GM12878 (cell line): ENCODE measurements around the gene IFI30. TPM values are rescaled to one million over a fixed set of nuclear protein-coding genes. Genes with fewer than 3 reads are reported as not detected.
A peak's percentile ranks its signal among the peaks of the same experiment; 100 is the strongest.

Source experiments
- BMI1 ChIP-seq: fragments of 450-650 bp; IDR thresholded peaks from 2 replicates; pipeline ENCODE4 v1.6.1; 2016; ENCODE audit warnings: mild to moderate bottlenecking, moderate library complexity, borderline replicate concordance
- BRCA1 ChIP-seq: IDR thresholded peaks from 2 replicates; pipeline ENCODE4 v1.6.1; 2011; ENCODE audit warnings: low read depth, low read length, improper control_type of control experiment
- CHD1 ChIP-seq: IDR thresholded peaks from 2 replicates; pipeline ENCODE4 v1.6.1; 2012; ENCODE audit warnings: low read depth, low read length, improper control_type of control experiment
- CHD2 ChIP-seq: IDR thresholded peaks from 2 replicates; pipeline ENCODE4 v1.6.1; 2011; ENCODE audit warnings: low read depth, low read length, improper control_type of control experiment, borderline replicate concordance
- CREM ChIP-seq: IDR thresholded peaks from 2 replicates; pipeline ENCODE4 v1.6.1; 2014; ENCODE audit warnings: antibody characterized with exemption, low read depth
- ETV6 ChIP-seq, 2 experiments: fragments of 450-650 bp in 1 of 2; IDR thresholded peaks in 1 of 2; conservative IDR thresholded peaks in 1 of 2; 2 replicates each; pipeline ENCODE4 v1.6.1; 2014; ENCODE audit warnings: antibody characterized with exemption in 1 of 2, borderline replicate concordance in 1 of 2, low read depth in 1 of 2, mild to moderate bottlenecking in 1 of 2, moderate library complexity in 1 of 2
- FOXM1 ChIP-seq: IDR thresholded peaks from 2 replicates; pipeline ENCODE4 v1.6.1; 2012; ENCODE audit warnings: low read depth, mild to moderate bottlenecking, inconsistent platforms, low read length, moderate library complexity
- GABPA ChIP-seq: IDR thresholded peaks from 2 replicates; pipeline ENCODE4 v1.6.1; 2014; ENCODE audit warnings: antibody characterized with exemption, low read depth, mild to moderate bottlenecking, inconsistent platforms
- HCFC1 ChIP-seq: fragments of 150-350 bp; IDR thresholded peaks from 2 replicates; pipeline ENCODE4 v1.6.1; 2014; ENCODE audit warnings: low read length
- HDAC6 ChIP-seq: fragments of 200-600 bp; sonication (generic); IDR thresholded peaks from one replicate; pipeline ENCODE4 v1.8.0; 2017; ENCODE audit warnings: antibody characterized with exemption; ENCODE audit not compliant: unreplicated experiment
- IKZF1 ChIP-seq: fragments of 450-650 bp; conservative IDR thresholded peaks from 2 replicates; pipeline ENCODE4 v1.6.1; 2017; ENCODE audit warnings: antibody characterized with exemption, mild to moderate bottlenecking
- IKZF2 ChIP-seq, 2 experiments: fragments of 450-650 bp; IDR thresholded peaks; 2 replicates each; pipeline ENCODE4 v1.6.1; 2017; ENCODE audit warnings: mild to moderate bottlenecking in 2 of 2, moderate library complexity in 2 of 2
- IRF4 ChIP-seq: IDR thresholded peaks from 2 replicates; pipeline ENCODE4 v1.6.1; 2011; ENCODE audit warnings: low read depth, low read length
- MTA2 ChIP-seq: fragments of 450-650 bp; IDR thresholded peaks from 2 replicates; pipeline ENCODE4 v1.6.1; 2016; ENCODE audit warnings: low read depth, mild to moderate bottlenecking, moderate library complexity
- MYB ChIP-seq: fragments of 150-350 bp; IDR thresholded peaks from 2 replicates; pipeline ENCODE4 v1.6.1; 2014; ENCODE audit warnings: mild to moderate bottlenecking, low read depth, low read length, borderline replicate concordance
- PAX5 ChIP-seq: IDR thresholded peaks from 2 replicates; pipeline ENCODE4 v1.6.1; 2011; ENCODE audit warnings: low read depth, low read length, borderline replicate concordance
- RFX5 ChIP-seq: IDR thresholded peaks from 2 replicates; pipeline ENCODE4 v1.6.1; 2011; ENCODE audit warnings: low read depth, low read length, improper control_type of control experiment
- SPI1 ChIP-seq: IDR thresholded peaks from 2 replicates; pipeline ENCODE4 v1.6.1; 2011; ENCODE audit warnings: low read depth, mild to moderate bottlenecking, low read length, moderate library complexity, borderline replicate concordance; ENCODE audit not compliant: insufficient read depth
- SUZ12 ChIP-seq: fragments of 200-600 bp; sonication (generic); IDR thresholded peaks from one replicate; pipeline ENCODE4 v1.6.1; 2018; ENCODE audit warnings: antibody characterized with exemption, mild to moderate bottlenecking; ENCODE audit not compliant: unreplicated experiment
- TCF7 ChIP-seq: IDR thresholded peaks from 2 replicates; pipeline ENCODE4 v1.6.1; 2014; ENCODE audit warnings: antibody characterized with exemption, borderline replicate concordance
- ZSCAN29 ChIP-seq: fragments of 450-650 bp; IDR thresholded peaks from 2 replicates; pipeline ENCODE4 v1.6.1; 2017; ENCODE audit warnings: mild to moderate bottlenecking, moderate library complexity
- ZZZ3 ChIP-seq: IDR thresholded peaks from 2 replicates; pipeline ENCODE4 v1.6.1; 2011; ENCODE audit warnings: low read depth; ENCODE audit not compliant: control insufficient read depth, insufficient read length
- polyA plus RNA-seq, 11 experiments: library from polyadenylated mRNA; depleted of rRNA in 4 of 11; unstranded in 6 of 11; stranded (reverse) in 5 of 11; fragments of >200 nt; fragmentation: Nextera tagmentation in 4 of 11; fragmentation: Illumina TruSeq in 1 of 11; extraction: Ambion mirVana in 4 of 11; extraction: Trizol in 1 of 11; gene quantifications; 1 replicate in 1 of 11; 2 replicates in 10 of 11; pipeline versions ENCODE4 v1.2.1 to v1.2.3, GENCODE V29; 2011 to 2016; ENCODE audit warnings: inconsistent platforms in 2 of 11, missing spikeins in 2 of 11, low read depth in 1 of 11
- total RNA-seq, 4 experiments: library from RNA; depleted of rRNA in 3 of 4; stranded (reverse); fragments of >200 nt in 3 of 4; fragmentation: Illumina TruSeq in 1 of 4; extraction: Trizol in 1 of 4; gene quantifications; 2 replicates each; pipeline versions ENCODE4 v1.2.1 to v1.2.3, GENCODE V29; 2013 to 2021
- TF ChIP-seq, protein P1 (sequence below): IDR thresholded peaks from 2 replicates; pipeline ENCODE4 v1.6.1; 2011; ENCODE audit warnings: borderline replicate concordance, low read depth, mild to moderate bottlenecking, moderate library complexity, mixed read lengths, low read length; ENCODE audit not compliant: insufficient read depth; ENCODE audit errors: extremely low read length
- TF ChIP-seq, protein P2 (sequence below): fragments of 450-650 bp; IDR thresholded peaks from 2 replicates; pipeline ENCODE4 v1.6.1; 2017; ENCODE audit warnings: mild to moderate bottlenecking, moderate library complexity
- TF ChIP-seq, protein P3 (sequence below): fragments of 450-650 bp; IDR thresholded peaks from 2 replicates; pipeline ENCODE4 v1.6.1; 2017; ENCODE audit warnings: mild to moderate bottlenecking

IFI30 gene
- total and polyA plus RNA-seq, 10 of the 15 experiments (the other 5 are each of a cell fraction or from before 2014, with no cell fraction given): 221 to 1,112 (median 451) TPM

DNA sequence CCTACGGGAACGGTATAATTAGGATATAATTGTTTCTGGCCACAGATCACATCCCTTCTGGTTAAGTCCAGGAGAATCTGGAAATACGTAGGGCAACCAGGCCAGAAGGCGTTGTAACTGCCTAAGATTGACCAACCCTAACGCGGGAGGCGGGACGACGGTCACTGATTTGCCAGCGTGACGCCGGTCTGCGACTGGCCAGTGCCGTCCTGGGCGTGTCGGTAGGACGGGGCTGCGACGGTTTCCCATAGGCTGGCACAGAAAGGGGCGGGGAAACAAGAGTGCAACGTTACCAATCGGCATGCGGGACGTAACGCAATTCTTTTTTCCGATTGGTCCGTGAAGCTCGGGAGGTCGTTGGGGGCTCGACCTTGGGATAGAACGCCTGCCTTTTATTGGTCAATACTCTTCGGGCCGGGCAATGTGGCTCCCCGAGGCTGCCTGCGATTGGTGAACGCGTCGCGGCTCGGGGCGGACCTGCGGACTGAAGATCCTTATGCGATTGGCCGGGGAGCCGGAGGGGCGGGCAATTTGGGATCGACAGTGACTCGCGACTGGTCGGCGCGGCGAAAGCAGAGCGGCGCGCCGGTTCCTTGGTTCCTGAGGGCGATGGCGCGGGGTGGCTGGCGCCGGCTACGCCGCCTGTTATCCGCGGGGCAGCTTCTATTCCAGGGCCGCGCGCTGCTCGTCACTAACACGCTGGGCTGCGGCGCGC is 19.2 kb downstream of the IFI30 start, which contains the start of gene MPV17L2 (continued):
- TF ChIP-seq IKZF2 (IDR thresholded peaks at IDR 0.05) (no peak), CREM (peak; percentile 94), MYB (no peak), RFX5 (peak; percentile 97), GABPA (no peak), ETV6 (conservative IDR thresholded peaks at IDR 0.05 in 1 of 2, IDR thresholded peaks at IDR 0.05 in 1 of 2; ENCODE audit: borderline replicate concordance in 1 of 2, low read depth in 1 of 2) (no peak), ZSCAN29 (no peak), BRCA1 (no peak), BMI1 (no peak), HDAC6 (no peak), CHD1 (no peak), MTA2 (no peak), SPI1 (no peak), PAX5 (peak; percentile 57; the same call in 1 of the 2 replicates), CHD2 (peak; percentile 98), HCFC1 (0 out of 2 replicates have a peak, but pooled peaks have one; percentile 1), FOXM1 (no peak), TCF7 (no peak), ZZZ3 (no peak), IRF4 (0 out of 2 replicates have a peak, but pooled peaks have one; percentile 25), IKZF1 (peak; percentile 91), SUZ12 (no peak)
- TF ChIP-seq, protein P1, sequence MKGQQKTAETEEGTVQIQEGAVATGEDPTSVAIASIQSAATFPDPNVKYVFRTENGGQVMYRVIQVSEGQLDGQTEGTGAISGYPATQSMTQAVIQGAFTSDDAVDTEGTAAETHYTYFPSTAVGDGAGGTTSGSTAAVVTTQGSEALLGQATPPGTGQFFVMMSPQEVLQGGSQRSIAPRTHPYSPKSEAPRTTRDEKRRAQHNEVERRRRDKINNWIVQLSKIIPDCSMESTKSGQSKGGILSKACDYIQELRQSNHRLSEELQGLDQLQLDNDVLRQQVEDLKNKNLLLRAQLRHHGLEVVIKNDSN: no peak
- TF ChIP-seq, protein P2, sequence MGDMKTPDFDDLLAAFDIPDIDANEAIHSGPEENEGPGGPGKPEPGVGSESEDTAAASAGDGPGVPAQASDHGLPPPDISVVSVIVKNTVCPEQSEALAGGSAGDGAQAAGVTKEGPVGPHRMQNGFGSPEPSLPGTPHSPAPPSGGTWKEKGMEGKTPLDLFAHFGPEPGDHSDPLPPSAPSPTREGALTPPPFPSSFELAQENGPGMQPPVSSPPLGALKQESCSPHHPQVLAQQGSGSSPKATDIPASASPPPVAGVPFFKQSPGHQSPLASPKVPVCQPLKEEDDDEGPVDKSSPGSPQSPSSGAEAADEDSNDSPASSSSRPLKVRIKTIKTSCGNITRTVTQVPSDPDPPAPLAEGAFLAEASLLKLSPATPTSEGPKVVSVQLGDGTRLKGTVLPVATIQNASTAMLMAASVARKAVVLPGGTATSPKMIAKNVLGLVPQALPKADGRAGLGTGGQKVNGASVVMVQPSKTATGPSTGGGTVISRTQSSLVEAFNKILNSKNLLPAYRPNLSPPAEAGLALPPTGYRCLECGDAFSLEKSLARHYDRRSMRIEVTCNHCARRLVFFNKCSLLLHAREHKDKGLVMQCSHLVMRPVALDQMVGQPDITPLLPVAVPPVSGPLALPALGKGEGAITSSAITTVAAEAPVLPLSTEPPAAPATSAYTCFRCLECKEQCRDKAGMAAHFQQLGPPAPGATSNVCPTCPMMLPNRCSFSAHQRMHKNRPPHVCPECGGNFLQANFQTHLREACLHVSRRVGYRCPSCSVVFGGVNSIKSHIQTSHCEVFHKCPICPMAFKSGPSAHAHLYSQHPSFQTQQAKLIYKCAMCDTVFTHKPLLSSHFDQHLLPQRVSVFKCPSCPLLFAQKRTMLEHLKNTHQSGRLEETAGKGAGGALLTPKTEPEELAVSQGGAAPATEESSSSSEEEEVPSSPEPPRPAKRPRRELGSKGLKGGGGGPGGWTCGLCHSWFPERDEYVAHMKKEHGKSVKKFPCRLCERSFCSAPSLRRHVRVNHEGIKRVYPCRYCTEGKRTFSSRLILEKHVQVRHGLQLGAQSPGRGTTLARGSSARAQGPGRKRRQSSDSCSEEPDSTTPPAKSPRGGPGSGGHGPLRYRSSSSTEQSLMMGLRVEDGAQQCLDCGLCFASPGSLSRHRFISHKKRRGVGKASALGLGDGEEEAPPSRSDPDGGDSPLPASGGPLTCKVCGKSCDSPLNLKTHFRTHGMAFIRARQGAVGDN: no peak
- TF ChIP-seq, protein P3, sequence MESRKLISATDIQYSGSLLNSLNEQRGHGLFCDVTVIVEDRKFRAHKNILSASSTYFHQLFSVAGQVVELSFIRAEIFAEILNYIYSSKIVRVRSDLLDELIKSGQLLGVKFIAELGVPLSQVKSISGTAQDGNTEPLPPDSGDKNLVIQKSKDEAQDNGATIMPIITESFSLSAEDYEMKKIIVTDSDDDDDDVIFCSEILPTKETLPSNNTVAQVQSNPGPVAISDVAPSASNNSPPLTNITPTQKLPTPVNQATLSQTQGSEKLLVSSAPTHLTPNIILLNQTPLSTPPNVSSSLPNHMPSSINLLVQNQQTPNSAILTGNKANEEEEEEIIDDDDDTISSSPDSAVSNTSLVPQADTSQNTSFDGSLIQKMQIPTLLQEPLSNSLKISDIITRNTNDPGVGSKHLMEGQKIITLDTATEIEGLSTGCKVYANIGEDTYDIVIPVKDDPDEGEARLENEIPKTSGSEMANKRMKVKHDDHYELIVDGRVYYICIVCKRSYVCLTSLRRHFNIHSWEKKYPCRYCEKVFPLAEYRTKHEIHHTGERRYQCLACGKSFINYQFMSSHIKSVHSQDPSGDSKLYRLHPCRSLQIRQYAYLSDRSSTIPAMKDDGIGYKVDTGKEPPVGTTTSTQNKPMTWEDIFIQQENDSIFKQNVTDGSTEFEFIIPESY: no peak
